PFSK-1 (cell line): Measurements from ENCODE around the gene PRPF6.

Experiments
- POLR2AphosphoS5 ChIP-seq: IDR thresholded peaks from 2 replicates; pipeline ENCODE4 v1.6.1; 2012; ENCODE audit warnings: low read depth, mild to moderate bottlenecking, control low read depth, low read length, moderate library complexity
- REST ChIP-seq, 2 experiments: IDR thresholded peaks; 2 replicates each; pipeline versions ENCODE4 v1.6.1 to v1.8.0; 2011 to 2012; ENCODE audit warnings: low read depth in 2 of 2, low read length in 2 of 2, control low read depth in 1 of 2, inconsistent platforms in 1 of 2, mild to moderate bottlenecking in 1 of 2, moderate library complexity in 1 of 2; ENCODE audit not compliant: insufficient read depth in 1 of 2
- SIN3A ChIP-seq: IDR thresholded peaks from 2 replicates; pipeline ENCODE4 v1.6.1; 2012; ENCODE audit warnings: mild to moderate bottlenecking, low read length, moderate library complexity, borderline replicate concordance; ENCODE audit not compliant: insufficient read depth
- TAF1 ChIP-seq: IDR thresholded peaks from 2 replicates; pipeline ENCODE4 v1.6.1; 2012; ENCODE audit warnings: low read length, control low read depth, borderline replicate concordance; ENCODE audit not compliant: insufficient read depth

DNA sequence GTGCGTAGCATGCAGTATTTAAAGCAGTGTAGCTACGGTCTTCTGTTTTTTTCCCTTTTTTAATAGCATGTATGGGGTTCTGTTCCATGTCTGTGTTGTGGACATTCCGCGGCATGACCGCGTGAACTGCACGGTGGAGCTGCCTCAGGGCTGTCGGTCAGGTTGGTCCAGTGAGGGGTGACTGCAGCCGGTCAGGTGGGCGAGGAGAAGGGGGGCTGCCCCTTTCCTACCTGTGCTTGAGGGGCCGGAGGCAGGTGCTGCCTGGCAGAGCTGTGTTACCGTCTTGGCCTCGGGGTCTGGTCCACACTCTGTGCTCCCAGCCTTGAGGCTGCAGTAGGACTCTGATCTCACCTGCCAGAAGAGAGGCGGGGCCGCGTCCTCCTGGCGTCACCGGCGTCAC is 49.2 kb upstream of the PRPF6 start:
- TF ChIP-seq REST (IDR thresholded peaks at IDR 0.05; ENCODE audit: insufficient read depth in 1 of 2, low read depth in 2 of 2, low read length in 2 of 2), result no peak
- TF ChIP-seq TAF1, result no peak
- TF ChIP-seq SIN3A, result no peak
- TF ChIP-seq POLR2AphosphoS5, result no peak
